ENCODE measurements around the gene MISP3.
A peak's percentile ranks its signal among the peaks of the same experiment; 100 is the strongest.
"Not testable (repeated sequence)": the region's sequence is repeated elsewhere in the genome, so short reads cannot be mapped to it uniquely, and the experiment has no call there.

MISP3 gene

DNA sequence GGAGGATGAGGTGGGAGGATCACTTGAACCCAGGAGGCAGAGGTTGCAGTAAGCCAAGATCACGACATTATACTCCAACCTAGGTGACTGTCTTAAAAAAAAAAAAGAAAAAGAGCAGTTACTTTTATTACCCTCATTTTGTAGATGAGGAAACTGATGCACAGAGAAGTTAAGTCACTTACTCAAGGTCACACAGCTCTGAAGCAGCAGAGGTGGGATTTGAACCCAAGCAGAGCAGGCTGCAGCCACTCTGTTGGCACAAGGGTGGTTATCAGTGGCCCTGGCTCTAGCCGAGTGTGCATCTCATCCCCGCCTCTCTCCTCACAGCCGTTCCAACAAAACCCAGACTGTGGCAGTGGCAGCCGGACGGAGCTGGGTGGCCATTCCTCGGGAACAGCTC is 33.4 kb upstream of the MISP3 start:
- TF ChIP-seq, protein P1, sequence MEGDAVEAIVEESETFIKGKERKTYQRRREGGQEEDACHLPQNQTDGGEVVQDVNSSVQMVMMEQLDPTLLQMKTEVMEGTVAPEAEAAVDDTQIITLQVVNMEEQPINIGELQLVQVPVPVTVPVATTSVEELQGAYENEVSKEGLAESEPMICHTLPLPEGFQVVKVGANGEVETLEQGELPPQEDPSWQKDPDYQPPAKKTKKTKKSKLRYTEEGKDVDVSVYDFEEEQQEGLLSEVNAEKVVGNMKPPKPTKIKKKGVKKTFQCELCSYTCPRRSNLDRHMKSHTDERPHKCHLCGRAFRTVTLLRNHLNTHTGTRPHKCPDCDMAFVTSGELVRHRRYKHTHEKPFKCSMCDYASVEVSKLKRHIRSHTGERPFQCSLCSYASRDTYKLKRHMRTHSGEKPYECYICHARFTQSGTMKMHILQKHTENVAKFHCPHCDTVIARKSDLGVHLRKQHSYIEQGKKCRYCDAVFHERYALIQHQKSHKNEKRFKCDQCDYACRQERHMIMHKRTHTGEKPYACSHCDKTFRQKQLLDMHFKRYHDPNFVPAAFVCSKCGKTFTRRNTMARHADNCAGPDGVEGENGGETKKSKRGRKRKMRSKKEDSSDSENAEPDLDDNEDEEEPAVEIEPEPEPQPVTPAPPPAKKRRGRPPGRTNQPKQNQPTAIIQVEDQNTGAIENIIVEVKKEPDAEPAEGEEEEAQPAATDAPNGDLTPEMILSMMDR (IDR thresholded peaks at IDR 0.05): no peak
- Histone ChIP-seq H3K4me1 (no peaks in the 10 kb centered on the region), H3K27me3 (ENCODE audit: control insufficient read depth, insufficient read depth, low read length) (no peaks in the 10 kb centered on the region), H3K4me2 (ENCODE audit: low read length) (no peak overlapping the region), H3K9me3 (ENCODE audit: control insufficient read depth, low read length) (no peaks in the 10 kb centered on the region), H3K9ac (no peak overlapping the region), H3K36me3 (ENCODE audit: control insufficient read depth, insufficient read depth, low read length) (no peaks in the 10 kb centered on the region), H3K4me3 (ENCODE audit: low read depth, low read length) (no peak overlapping the region), H3K79me2 (no peaks in the 10 kb centered on the region), H3K27ac (no peak overlapping the region), H2AFZ (no peak overlapping the region)

DNA sequence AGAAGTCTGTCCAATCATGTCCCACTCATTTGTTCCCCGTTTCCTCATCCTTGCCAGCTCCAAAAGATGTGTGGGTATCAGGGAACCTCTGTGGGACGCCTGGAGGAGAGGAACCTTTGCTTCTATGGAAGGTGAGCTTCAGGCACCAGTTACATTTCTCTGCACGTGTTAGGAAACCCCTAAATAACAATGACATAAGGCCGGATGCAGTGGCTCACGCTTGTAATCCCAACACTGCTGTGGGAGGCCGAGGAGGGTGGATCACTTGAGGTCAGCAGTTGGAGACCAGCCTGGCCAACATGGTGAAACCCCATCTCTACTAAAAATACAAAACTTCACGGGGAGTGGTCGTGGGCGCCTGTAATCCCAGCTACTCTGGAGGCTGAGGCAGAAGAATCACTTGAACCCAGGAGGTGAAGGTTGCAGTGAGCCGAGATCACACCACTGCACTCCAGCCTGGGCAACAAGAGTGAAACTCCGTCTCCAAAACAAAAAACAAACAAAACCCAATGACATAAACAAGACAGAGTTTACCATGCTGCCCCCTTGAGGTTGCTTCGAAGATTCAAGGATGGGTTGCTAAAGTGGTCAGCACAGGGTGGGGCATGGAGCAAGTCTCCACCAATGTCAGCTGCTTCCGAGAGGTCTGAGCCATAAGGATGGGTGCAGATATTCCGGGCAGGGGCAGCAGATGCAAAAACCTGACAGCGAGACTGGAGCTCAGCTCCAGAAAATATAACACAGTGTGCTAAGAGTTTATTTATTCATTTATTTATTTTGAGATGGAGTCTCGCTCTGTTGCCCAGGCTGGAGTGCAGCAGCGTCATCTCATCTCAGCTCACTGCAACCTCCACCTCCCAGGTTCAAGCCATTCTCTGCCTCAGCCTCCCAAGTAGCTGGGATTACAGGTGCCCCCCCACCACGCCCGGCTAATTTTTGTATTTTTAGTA is 29.7 kb upstream of the MISP3 start:
- not testable (repeated sequence) for H3K27me3 ChIP-seq (ENCODE audit: control insufficient read depth, insufficient read depth, low read length); H3K4me1 ChIP-seq; H3K36me3 ChIP-seq (ENCODE audit: control insufficient read depth, insufficient read depth, low read length); H3K9ac ChIP-seq; H3K4me2 ChIP-seq (ENCODE audit: low read length); H3K79me2 ChIP-seq; H3K9me3 ChIP-seq (ENCODE audit: control insufficient read depth, low read length)
- Histone ChIP-seq H3K27ac (peak overlapping the region; percentile 6), H2AFZ (peak overlapping the region; percentile 10), H3K4me3 (ENCODE audit: low read depth, low read length) (peak overlapping the region; percentile 16)
- TF ChIP-seq, protein P1 (IDR thresholded peaks at IDR 0.05): peak; percentile 67

DNA sequence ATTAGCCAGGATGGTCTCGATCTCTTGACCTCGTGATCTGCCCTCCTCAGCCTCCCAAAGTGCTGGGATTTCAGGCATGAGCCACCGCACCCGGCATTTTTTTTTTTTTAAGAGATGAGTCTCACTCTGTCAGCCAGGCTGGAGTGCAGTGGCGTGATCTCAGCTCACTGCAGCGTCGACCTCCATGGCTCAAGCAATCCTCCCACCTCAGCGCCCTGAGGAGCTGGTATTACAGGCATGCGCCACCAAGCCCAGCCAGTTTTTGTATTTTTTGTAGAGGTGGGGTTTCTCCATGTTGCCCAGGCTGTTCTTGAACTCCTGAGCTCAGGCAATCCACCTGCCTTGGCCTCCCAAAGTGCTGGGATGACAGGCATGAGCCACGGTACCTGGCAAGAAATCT is 24.7 kb upstream of the MISP3 start:
- H3K4me1 ChIP-seq; H3K4me2 ChIP-seq (ENCODE audit: low read length); H2AFZ ChIP-seq; H3K9me3 ChIP-seq (ENCODE audit: control insufficient read depth, low read length); H3K79me2 ChIP-seq; H3K27ac ChIP-seq; H3K36me3 ChIP-seq (ENCODE audit: control insufficient read depth, insufficient read depth, low read length); H3K4me3 ChIP-seq (ENCODE audit: low read depth, low read length); H3K27me3 ChIP-seq (ENCODE audit: control insufficient read depth, insufficient read depth, low read length); H3K9ac ChIP-seq: not testable (repeated sequence)

DNA sequence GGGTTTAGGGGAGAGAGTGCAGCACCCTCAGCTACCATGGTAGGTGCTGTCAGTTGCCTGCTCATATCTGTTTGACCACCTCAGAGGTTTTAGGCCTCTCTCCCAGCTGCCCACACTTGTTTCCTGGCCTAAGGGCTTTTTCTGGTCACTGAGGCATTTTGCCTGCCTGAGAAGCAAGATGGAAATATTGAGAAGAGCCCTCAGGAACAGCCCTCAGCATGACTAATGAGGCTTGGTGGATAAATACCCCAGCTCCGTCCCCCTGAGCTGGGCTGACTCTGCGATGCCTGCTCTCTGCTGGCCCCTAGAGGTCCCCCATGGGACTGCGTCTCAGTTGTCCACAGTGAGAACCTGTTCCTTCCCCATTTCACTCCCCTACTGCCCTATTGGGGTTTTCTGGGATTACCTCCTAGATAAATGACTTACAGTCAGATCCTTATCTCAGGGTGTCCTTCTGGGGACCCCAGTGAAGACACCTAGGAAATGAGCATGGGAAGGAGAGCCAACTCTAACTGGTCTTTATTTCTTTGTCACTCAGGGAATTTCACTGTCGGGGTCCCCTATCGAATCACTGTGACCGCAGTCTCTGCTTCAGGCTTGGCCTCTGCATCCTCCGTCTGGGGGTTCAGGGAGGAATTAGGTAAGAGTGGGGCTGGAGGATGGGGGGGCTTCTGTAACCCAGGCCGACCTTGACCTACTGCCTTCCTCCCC is 24.0 kb upstream of the MISP3 start:
- H3K4me3 ChIP-seq (ENCODE audit: low read depth, low read length): no peak overlapping the region
- H3K4me2 ChIP-seq (ENCODE audit: low read length): no peak overlapping the region
- H3K4me1 ChIP-seq: no peaks in the 10 kb centered on the region
- H3K27ac ChIP-seq: no peak overlapping the region
- H3K79me2 ChIP-seq: no peaks in the 10 kb centered on the region
- TF ChIP-seq, protein P1 (IDR thresholded peaks at IDR 0.05): peak; percentile 67
- no peaks in the 10 kb centered on the region for H3K9me3 ChIP-seq (ENCODE audit: control insufficient read depth, low read length)
- H3K27me3 ChIP-seq (ENCODE audit: control insufficient read depth, insufficient read depth, low read length): no peaks in the 10 kb centered on the region
- H3K9ac ChIP-seq: no peak overlapping the region
- no peaks in the 10 kb centered on the region for H3K36me3 ChIP-seq (ENCODE audit: control insufficient read depth, insufficient read depth, low read length)
- H2AFZ ChIP-seq: no peak overlapping the region

DNA sequence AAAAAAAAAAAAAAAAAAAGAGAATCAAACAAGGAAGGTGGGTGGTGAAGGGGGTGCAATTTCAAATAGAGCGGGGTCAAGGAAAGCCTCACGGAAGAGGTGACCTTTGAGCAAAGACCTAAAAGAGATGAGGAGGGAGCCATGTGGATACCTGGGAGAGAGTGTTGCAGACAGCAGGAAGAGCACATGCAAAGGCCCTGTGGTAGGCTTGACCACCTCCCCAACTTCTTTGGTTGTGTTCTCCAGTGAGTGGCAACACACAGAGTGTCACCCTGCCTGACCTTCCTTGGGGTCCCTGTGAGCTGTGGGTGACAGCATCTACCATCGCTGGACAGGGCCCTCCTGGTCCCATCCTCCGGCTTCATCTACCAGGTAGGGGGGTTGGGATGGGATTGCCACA is 22.1 kb upstream of the MISP3 start:
- H3K4me1 ChIP-seq: no peaks in the 10 kb centered on the region
- H3K9me3 ChIP-seq (ENCODE audit: control insufficient read depth, low read length): no peaks in the 10 kb centered on the region
- no peaks in the 10 kb centered on the region for H3K79me2 ChIP-seq
- H3K27me3 ChIP-seq (ENCODE audit: control insufficient read depth, insufficient read depth, low read length): no peaks in the 10 kb centered on the region
- no peak overlapping the region for H3K4me2 ChIP-seq (ENCODE audit: low read length)
- H2AFZ ChIP-seq: no peak overlapping the region
- no peak overlapping the region for H3K27ac ChIP-seq
- TF ChIP-seq, protein P1 (IDR thresholded peaks at IDR 0.05): no peak
- H3K9ac ChIP-seq: no peak overlapping the region
- H3K4me3 ChIP-seq (ENCODE audit: low read depth, low read length): no peak overlapping the region
- H3K36me3 ChIP-seq (ENCODE audit: control insufficient read depth, insufficient read depth, low read length): no peaks in the 10 kb centered on the region

- not testable (repeated sequence) for H3K9me3 ChIP-seq (ENCODE audit: control insufficient read depth, low read length); H3K4me2 ChIP-seq (ENCODE audit: low read length); H3K36me3 ChIP-seq (ENCODE audit: control insufficient read depth, insufficient read depth, low read length); H3K4me1 ChIP-seq; H3K27me3 ChIP-seq (ENCODE audit: control insufficient read depth, insufficient read depth, low read length); H3K9ac ChIP-seq; H3K79me2 ChIP-seq; H3K27ac ChIP-seq; H2AFZ ChIP-seq; H3K4me3 ChIP-seq (ENCODE audit: low read depth, low read length)
Measured at GRCh38 chr19:14050961-14051360, 21.6 kb upstream of the MISP3 start.

Data from parathyroid adenoma (tissue), 2 donors.